Retinal pigment epithelial cell (primary cell): ENCODE data around the gene GRIP2.
A peak's percentile ranks its signal among the peaks of the same experiment; 100 is the strongest.

Source experiments
- DNase-seq: peaks from one replicate; pipeline ENCODE4 v3.0.0-alpha.2; 2010; ENCODE audit warnings: low read depth
- H3K4me3 ChIP-seq: 2 replicates; pipeline ENCODE4 v1.5.1; 2011; ENCODE audit warnings: mild to moderate bottlenecking, low read length, control low read depth, moderate library complexity
- TF ChIP-seq, protein P1 (sequence below): conservative IDR thresholded peaks from 2 replicates; pipeline ENCODE4 v1.5.1; 2011; ENCODE audit warnings: low read depth, low read length, control low read depth, inconsistent platforms

GRIP2 gene

DNA sequence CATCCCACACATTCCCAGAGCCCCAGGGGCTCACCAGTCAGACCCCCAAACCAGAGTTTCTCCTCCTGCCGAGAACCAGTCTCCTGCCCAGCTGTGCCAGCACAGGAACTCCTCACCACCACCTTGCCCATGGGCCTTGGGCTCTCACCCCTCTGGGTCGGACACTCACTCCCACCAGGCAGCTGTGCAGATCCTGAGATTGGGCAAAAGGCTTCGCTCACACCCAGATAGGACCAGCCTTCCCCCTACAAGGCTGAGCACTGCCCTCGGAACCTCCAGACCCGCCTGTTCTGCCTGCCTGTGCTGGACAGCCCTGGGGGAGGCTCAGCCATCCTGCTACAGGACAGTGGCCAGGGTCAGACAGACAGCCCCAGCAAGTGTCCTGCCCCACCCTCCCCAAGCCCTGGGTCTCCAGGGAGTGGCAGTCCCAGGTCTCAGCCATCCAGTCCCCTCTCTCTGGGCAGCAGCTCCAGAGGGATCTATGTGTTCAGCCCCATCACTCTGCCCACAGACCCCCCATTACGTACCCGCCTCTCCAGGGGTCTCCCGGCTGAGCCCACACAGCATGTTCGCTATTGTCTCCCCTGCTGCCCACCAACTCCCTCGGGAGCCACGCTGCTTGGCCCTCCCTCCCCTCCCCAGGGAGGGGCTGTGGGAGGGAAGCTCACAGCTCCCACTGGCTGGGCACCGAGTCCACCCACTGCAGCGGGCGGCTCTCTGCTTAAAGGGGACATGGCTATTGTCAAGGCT lies at the start of gene GRIP2:
Gene GRIP2, minus strand, starts transcription at position 601 of the 750 bp plus-strand sequence. Its CDS starts 34 bp downstream, at position 567.
- no peak within 1 kb of the TSS for H3K4me3 ChIP-seq
- TF ChIP-seq, protein P1, sequence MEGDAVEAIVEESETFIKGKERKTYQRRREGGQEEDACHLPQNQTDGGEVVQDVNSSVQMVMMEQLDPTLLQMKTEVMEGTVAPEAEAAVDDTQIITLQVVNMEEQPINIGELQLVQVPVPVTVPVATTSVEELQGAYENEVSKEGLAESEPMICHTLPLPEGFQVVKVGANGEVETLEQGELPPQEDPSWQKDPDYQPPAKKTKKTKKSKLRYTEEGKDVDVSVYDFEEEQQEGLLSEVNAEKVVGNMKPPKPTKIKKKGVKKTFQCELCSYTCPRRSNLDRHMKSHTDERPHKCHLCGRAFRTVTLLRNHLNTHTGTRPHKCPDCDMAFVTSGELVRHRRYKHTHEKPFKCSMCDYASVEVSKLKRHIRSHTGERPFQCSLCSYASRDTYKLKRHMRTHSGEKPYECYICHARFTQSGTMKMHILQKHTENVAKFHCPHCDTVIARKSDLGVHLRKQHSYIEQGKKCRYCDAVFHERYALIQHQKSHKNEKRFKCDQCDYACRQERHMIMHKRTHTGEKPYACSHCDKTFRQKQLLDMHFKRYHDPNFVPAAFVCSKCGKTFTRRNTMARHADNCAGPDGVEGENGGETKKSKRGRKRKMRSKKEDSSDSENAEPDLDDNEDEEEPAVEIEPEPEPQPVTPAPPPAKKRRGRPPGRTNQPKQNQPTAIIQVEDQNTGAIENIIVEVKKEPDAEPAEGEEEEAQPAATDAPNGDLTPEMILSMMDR: no peak
- no peak for DNase-seq

GRCh38 chr3:14588425-14589112 lies 48.4 kb upstream of the GRIP2 start:
- no peak for DNase-seq
- TF ChIP-seq, protein P1: no peak

GRCh38 chr3:14587740-14588360 lies 47.7 kb upstream of the GRIP2 start:
- TF ChIP-seq, protein P1: no peak
- peak; percentile 16 for DNase-seq
- H3K4me3 ChIP-seq: no peak overlapping the region

More at GRCh38 chr3:14588425-14589112, 48.4 kb upstream of the GRIP2 start:
- no peak overlapping the region for H3K4me3 ChIP-seq

DNA sequence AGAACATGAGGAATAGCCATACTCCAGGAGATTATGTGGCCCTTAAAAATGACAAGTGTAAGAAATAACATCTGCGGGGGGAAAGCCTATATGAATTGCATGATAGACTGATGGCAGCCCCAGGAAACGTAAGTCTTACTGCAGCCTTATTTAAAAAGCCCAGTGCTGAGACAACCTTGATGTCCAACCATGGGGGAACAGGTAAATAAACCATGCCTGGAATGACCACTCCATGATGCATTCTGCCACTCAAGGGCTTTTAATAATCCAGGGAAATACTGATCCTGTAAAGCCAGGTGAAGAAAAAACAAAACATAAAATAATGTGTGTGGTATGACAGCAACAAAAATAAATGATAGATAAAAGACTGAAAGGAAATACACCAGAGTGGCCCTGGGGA lies 46.5 kb upstream of the GRIP2 start:
- no peak overlapping the region for H3K4me3 ChIP-seq
- DNase-seq: no peak
- TF ChIP-seq, protein P1: no peak

DNA sequence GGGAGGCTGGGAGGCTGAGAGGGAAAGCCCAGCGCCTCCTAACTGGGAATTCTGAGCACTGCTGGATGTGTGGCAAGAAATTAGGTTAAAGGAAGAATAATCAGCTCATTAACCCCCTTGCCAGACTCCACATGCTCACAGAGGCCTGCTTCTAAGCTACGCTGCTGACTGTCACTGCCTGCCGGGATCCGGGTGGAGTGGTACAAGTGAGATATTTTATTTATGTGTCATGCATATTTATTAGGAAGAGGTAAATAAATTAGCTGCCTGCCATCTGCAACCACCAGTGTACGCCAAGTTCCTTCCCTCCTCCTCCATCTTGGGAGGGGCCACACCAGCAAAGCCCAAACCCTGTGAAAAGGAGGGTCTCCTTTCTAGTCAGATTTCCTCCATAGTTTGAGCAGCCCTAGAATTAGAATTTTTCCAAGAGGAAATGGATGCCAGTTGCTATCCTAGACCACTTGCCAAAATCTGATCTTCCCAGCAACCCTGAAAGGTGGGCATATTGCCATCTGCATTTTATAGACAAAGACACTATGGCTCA lies 43.5 kb upstream of the GRIP2 start:
- no peak overlapping the region for H3K4me3 ChIP-seq
- TF ChIP-seq, protein P1: no peak
- DNase-seq: no peak

- no peak overlapping the region for H3K4me3 ChIP-seq
- TF ChIP-seq, protein P1: no peak
- no peak for DNase-seq
These were observed 41.9 kb upstream of the GRIP2 start for GRCh38 chr3:14582045-14582410.
